Stomach (tissue), 9 donors: ENCODE results near the gene ZNF165. TPM values are rescaled to one million over a fixed set of nuclear protein-coding genes. Genes with fewer than 3 reads are reported as not detected.
A peak's percentile ranks its signal among the peaks of the same experiment; 100 is the strongest.

Experiments
- DNase-seq, 2 donors: peaks; one replicate each; pipeline versions ENCODE4 v3.0.0 to v3.0.0-alpha.2; 2013 to 2019
- H3K27ac ChIP-seq, 5 donors: fragments of 200-600 bp in 4 of 5; sonication (generic) in 4 of 5; one replicate each; pipeline ENCODE4 v1.5.1; 2013 to 2019; ENCODE audit warnings: mild to moderate bottlenecking in 1 of 5, moderate library complexity in 1 of 5
- H3K27me3 ChIP-seq, 3 donors: fragments of 200-600 bp; sonication (generic); one replicate each; pipeline ENCODE4 v1.5.1; 2017 to 2019; ENCODE audit warnings: mixed run types in 1 of 3
- H3K36me3 ChIP-seq, 4 donors: fragments of 200-600 bp; sonication (generic); 1 replicate in 3 of 4; 2 replicates in 1 of 4; pipeline ENCODE4 v1.5.1; 2016 to 2019
- H3K4me1 ChIP-seq, 4 donors: fragments of 200-600 bp; sonication (generic); one replicate each; pipeline ENCODE4 v1.5.1; 2016 to 2019
- H3K4me3 ChIP-seq, 4 donors: fragments of 200-600 bp; sonication (generic) in 3 of 4; one replicate each; pipeline ENCODE4 v1.5.1; 2016 to 2019; ENCODE audit warnings: mild to moderate bottlenecking in 1 of 4
- H3K9me3 ChIP-seq, 4 donors: fragments of 200-600 bp; sonication (generic); one replicate each; pipeline ENCODE4 v1.5.1; 2016 to 2019
- CTCF ChIP-seq, 7 experiments: fragments of 450-650 bp in 4 of 7; fragments of 200-600 bp in 3 of 7; sonication (generic) in 3 of 7; IDR thresholded peaks; one replicate each; pipeline ENCODE4 v1.5.1; 2016 to 2019; ENCODE audit warnings: antibody characterized with exemption in 7 of 7, control low read depth in 2 of 7, mild to moderate bottlenecking in 1 of 7
- EP300 ChIP-seq: sonication (generic); formaldehyde crosslinking; IDR thresholded peaks from one replicate; pipeline ENCODE4 v1.6.1; 2017; ENCODE audit warnings: antibody characterized with exemption
- POLR2A ChIP-seq, 4 donors: fragments of 450-650 bp; IDR thresholded peaks; one replicate each; pipeline ENCODE4 v1.6.1; 2016; ENCODE audit warnings: antibody characterized with exemption in 4 of 4, control low read depth in 2 of 4, mild to moderate bottlenecking in 1 of 4, moderate library complexity in 1 of 4
- POLR2AphosphoS5 ChIP-seq, 3 donors: sonication (generic); formaldehyde crosslinking; IDR thresholded peaks; one replicate each; pipeline ENCODE4 v1.6.1; 2016; ENCODE audit warnings: antibody characterized with exemption in 3 of 3
- WGBS, 5 donors: extraction: QIAGEN DNeasy Blood & Tissue Kit in 3 of 5; methylation state at CpG; one replicate each; pipeline versions ENCODE4 v1.1.5 to v1.1.7; 2013 to 2018; 5-methylcytosine and 5-hydroxymethylcytosine counted together
- intact Hi-C: fragments of 100-400 bp; cut with DNase I; formaldehyde crosslinking; loops from one replicate; pipeline ENCODE4 v1.15.1; 2023; ENCODE audit warnings: low total_unique reads
- polyA plus RNA-seq, 3 donors: library from polyadenylated mRNA; stranded (reverse); fragments of 200-250 nt; gene quantifications; one replicate each; pipeline ENCODE4 v1.2.3, GENCODE V29; 2013
- total RNA-seq, 5 donors: library from RNA; depleted of rRNA; stranded (reverse); fragments of >200 nt; gene quantifications; one replicate each; pipeline versions ENCODE4 v1.1.0 to v1.2.3, GENCODE V29; 2014 to 2016
- donor health status: healthy with polysubstance abuse.
- donor health status: Bipolar disorder and iron deficiency.
- donor health status: healthy.

The ZNF165 gene
- total and polyA plus RNA-seq, 8 donors: 1.2 to 4.2 (median 1.9) TPM; not detected in 1

DNA sequence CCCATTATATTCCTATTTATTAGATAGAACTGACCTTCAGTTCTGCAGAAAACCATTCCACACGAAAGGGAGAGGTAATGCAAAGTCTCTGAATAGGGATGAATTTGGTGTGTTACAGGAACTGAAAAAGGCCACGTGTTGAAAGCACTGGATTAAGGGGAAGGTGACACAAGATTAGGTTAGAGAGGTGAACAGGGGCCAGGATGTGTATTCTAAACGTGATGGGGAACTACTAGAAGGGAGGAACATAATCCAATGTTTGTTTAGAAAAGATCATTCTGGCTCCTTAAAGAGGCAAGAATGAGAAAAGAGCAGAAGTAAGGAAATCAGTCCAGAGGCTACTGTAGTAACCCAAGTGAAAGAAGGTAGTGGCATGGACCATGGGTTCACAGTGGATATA lies 55.0 kb downstream of the ZNF165 start:
- Histone ChIP-seq H3K27ac (peak overlapping the region in 2 of 5 donors; percentile 92 to 93), H3K36me3 (peaks cover 0 to 9% (median 6%) of the 10 kb centered on the region in 4 donors), H3K4me3 (no peak overlapping the region), H3K4me1 (peaks cover 5 to 45% (median 26%) of the 10 kb centered on the region in 4 donors), H3K9me3 (no peaks in the 10 kb centered on the region), H3K27me3 (no peaks in the 10 kb centered on the region)
- no peak for DNase-seq
- TF ChIP-seq EP300: no peak
- no peak for TF ChIP-seq POLR2A (IDR thresholded peaks at IDR 0.05)
- TF ChIP-seq POLR2AphosphoS5 (IDR thresholded peaks at IDR 0.05): no peak
- TF ChIP-seq CTCF (IDR thresholded peaks at IDR 0.05): no peak
- WGBS, 5 donors: 17 to 26% (median 21%) methylated on average over 3 of the region's 3 CpGs
- intact Hi-C loops: no loop called here

DNA sequence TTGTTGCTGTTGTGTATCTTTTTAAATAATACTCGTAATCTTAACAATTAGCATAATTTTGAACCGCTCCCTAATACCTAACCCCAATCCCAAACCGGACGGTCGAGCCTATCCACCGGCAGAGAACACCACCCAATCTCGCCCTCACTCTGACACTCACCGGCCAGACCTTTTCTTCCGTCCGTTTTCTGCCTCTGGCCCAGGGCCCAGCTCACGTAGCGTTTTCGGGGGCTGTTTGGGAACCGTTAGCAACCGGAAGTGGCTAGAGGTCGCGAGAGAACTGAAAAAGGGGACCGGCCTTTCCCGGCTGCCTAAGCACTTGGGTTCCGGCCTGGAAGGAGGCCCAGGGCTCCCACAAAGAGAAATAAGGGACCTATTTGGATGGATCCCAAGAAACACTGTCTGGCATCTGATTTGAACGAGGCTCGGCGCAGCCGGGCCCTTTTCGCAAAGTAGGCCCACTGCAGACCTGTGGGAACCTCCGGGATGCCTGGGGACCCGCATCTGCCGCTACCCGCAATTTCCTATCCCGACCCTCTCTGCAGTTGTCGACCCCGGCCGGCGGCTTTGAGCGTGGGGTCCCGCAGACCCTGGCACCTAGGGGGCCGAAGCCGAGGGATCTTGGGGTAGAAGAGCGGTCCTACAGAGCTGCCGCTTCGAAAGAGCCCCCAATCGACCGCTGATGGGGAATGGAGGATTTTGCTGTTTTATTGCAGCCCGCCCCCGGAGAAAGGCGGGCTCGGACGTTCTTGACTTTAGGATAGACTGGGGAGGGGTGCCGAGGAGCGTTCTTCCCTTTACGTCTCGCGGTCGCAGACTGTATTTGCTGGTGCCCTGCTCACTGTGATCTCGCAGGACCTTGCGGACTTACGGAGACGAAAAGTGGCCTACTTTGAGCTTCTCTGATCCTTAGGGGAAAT lies 56.5 kb downstream of the ZNF165 start:
- 0% methylated on average over 44 to 58 of the region's 58 CpGs for WGBS, 5 donors
- peak overlapping the region; percentile 66 to 85 (median 78) for H3K4me3 ChIP-seq
- peak; percentile 89 to 96 for DNase-seq
- H3K4me1 ChIP-seq: peaks cover 5 to 53% (median 33%) of the 10 kb centered on the region in 4 donors
- H3K27ac ChIP-seq: peak overlapping the region; percentile 92 to 94 (median 93)
- H3K36me3 ChIP-seq: no peaks in the 10 kb centered on the region
- H3K27me3 ChIP-seq: no peaks in the 10 kb centered on the region
- H3K9me3 ChIP-seq: no peaks in the 10 kb centered on the region
- intact Hi-C loops: no loop called here
- TF ChIP-seq POLR2AphosphoS5 (IDR thresholded peaks at IDR 0.05) (peak; percentile 44 to 83 (median 68)), EP300 (no peak), CTCF (IDR thresholded peaks at IDR 0.05) (no peak), POLR2A (IDR thresholded peaks at IDR 0.05) (no peak)

- DNase-seq: peak in 1 of 2 donors; percentile 34
- Histone ChIP-seq H3K36me3 (no peaks in the 10 kb centered on the region), H3K27me3 (no peaks in the 10 kb centered on the region), H3K4me1 (peaks cover 6 to 53% (median 37%) of the 10 kb centered on the region in 4 donors), H3K9me3 (no peaks in the 10 kb centered on the region), H3K4me3 (peak overlapping the region; percentile 66 to 85 (median 78)), H3K27ac (peak overlapping the region; percentile 92 to 94 (median 93))
- 1 to 3% (median 2%) methylated on average over 6 of the region's 6 CpGs for WGBS, 5 donors
- intact Hi-C loops: no loop called here
- TF ChIP-seq POLR2A (IDR thresholded peaks at IDR 0.05) (no peak), EP300 (no peak), POLR2AphosphoS5 (IDR thresholded peaks at IDR 0.05) (no peak), CTCF (IDR thresholded peaks at IDR 0.05) (no peak)
Observed at GRCh38 chr6:28137505-28137981, 57.2 kb downstream of the ZNF165 start.

Other genes with a start within 250 kb of the ZNF165 start
- not detected for gene OR2B2, start 168.2 kb upstream of the ZNF165 start, total RNA-seq
- not detected for gene OR2B2, start 168.2 kb upstream of the ZNF165 start, polyA plus RNA-seq
- gene OR2B6, start 123.3 kb upstream of the ZNF165 start, total RNA-seq: not detected
- gene OR2B6, start 123.3 kb upstream of the ZNF165 start, polyA plus RNA-seq: not detected
- gene ZSCAN16, start 44.0 kb downstream of the ZNF165 start, total RNA-seq: 1 to 10 TPM in 4 of 5 donors, not detected in 1; 3.8 to 9.0 (median 4.9) TPM
- 10 to 100 TPM in 1 of 3 donors, 1 to 10 TPM in 2; 6.1 to 13.0 (median 7.1) TPM for gene ZSCAN16, start 44.0 kb downstream of the ZNF165 start, polyA plus RNA-seq
- 100 to 1,000 TPM in 1 of 5 donors, 10 to 100 TPM in 3, 1 to 10 TPM in 1; 6.4 to 101 (median 17.8) TPM for gene ZKSCAN8, start 61.3 kb downstream of the ZNF165 start, total RNA-seq
- gene ZKSCAN8, start 61.3 kb downstream of the ZNF165 start, polyA plus RNA-seq: 1 to 10 TPM; 1.8 to 2.9 (median 1.8) TPM
- gene ZSCAN9, start 144.7 kb downstream of the ZNF165 start, total RNA-seq: 10 to 100 TPM in 3 of 5 donors, 1 to 10 TPM in 2; 1.8 to 37.9 (median 15.1) TPM
- 1 to 10 TPM; 5.7 to 7.9 (median 7.0) TPM for gene ZSCAN9, start 144.7 kb downstream of the ZNF165 start, polyA plus RNA-seq
- gene ZKSCAN4, start 171.7 kb downstream of the ZNF165 start, total RNA-seq: 1 to 10 TPM in 4 of 5 donors, under 1 TPM in 1; under 0.01 to 6.4 (median 2.0) TPM
- 1 to 10 TPM; 1.8 to 3.8 (median 2.6) TPM for gene ZKSCAN4, start 171.7 kb downstream of the ZNF165 start, polyA plus RNA-seq
- under 1 TPM in 2 of 5 donors, not detected in 3; 0.45 to 0.55 TPM for gene NKAPL, start 178.7 kb downstream of the ZNF165 start, total RNA-seq
- gene NKAPL, start 178.7 kb downstream of the ZNF165 start, polyA plus RNA-seq: 1 to 10 TPM in 2 of 3 donors, under 1 TPM in 1; 0.87 to 4.4 (median 2.2) TPM
- gene ZSCAN26, start 186.6 kb downstream of the ZNF165 start, total RNA-seq: 10 to 100 TPM; 12.2 to 46.9 (median 28.5) TPM
- 1 to 10 TPM; 7.0 to 8.2 (median 7.2) TPM for gene ZSCAN26, start 186.6 kb downstream of the ZNF165 start, polyA plus RNA-seq
- gene PGBD1, start 201.0 kb downstream of the ZNF165 start, total RNA-seq: 1 to 10 TPM in 3 of 5 donors, under 1 TPM in 2; 0.58 to 5.8 (median 5.1) TPM
- gene PGBD1, start 201.0 kb downstream of the ZNF165 start, polyA plus RNA-seq: 1 to 10 TPM in 2 of 3 donors, under 1 TPM in 1; 0.92 to 2.0 (median 1.4) TPM